ENCODE data around the gene CAMKK1. TPM values are rescaled to one million over a fixed set of nuclear protein-coding genes. Genes with fewer than 3 reads are reported as not detected.

Gene CAMKK1
- polyA plus RNA-seq, 2 of the 4 experiments (the other 2 are of a cell fraction), result 6.9 to 14.8 TPM

GRCh38 chr17:3847165-3847670 is 45.6 kb downstream of the CAMKK1 start:
- Histone ChIP-seq H3K4me3 (no peak overlapping the region), H3K27ac (no peak overlapping the region), H3K9me3 (no peaks in the 10 kb centered on the region), H3K4me1 (peaks cover 17% of the 10 kb centered on the region), H3K4me2 (no peak overlapping the region)
- no peak for ATAC-seq
- CTCF ChIA-PET, result interaction anchor here (0.7 to 11.3 kb wide), 18 partner anchors 10 to 312 kb away, joined by 3 to 224 read pairs (median 10); partner anchors contain the start of gene P2RX1
- WGBS (ENCODE audit: missing lambda C conversion rate), result 69% methylated on average over 9 of the region's 9 CpGs
- no peak for DNase-seq (ENCODE audit: low read depth in 1 of 2, low spot score in 1 of 2)
- POLR2A ChIA-PET, result no interaction called here
- TF ChIP-seq FOSB (CRISPR knock-in tag; IDR thresholded peaks at IDR 0.05), result no peak
- no peak for FAIRE-seq

GRCh38 chr17:3846437-3847164 is 46.3 kb downstream of the CAMKK1 start:
- H3K4me2 ChIP-seq, result peak overlapping the region; percentile 73
- H3K4me1 ChIP-seq, result peaks cover 17% of the 10 kb centered on the region
- no peak for ATAC-seq
- no peak for FAIRE-seq
- peak overlapping the region; percentile 93; the same call in 2 of the 3 replicates for H3K4me3 ChIP-seq
- no peak for DNase-seq (ENCODE audit: low read depth in 1 of 2, low spot score in 1 of 2)
- TF ChIP-seq CTCF (IDR thresholded peaks at IDR 0.05) (no peak), ATOH8 (CRISPR knock-in tag; IDR thresholded peaks at IDR 0.05; ENCODE audit: low read depth) (0 out of 2 replicates have a peak, but pooled peaks have one; percentile 1), PHF8 (IDR thresholded peaks at IDR 0.05; ENCODE audit: borderline replicate concordance, low read depth) (no peak), CHD4 (IDR thresholded peaks at IDR 0.05; ENCODE audit: borderline replicate concordance) (0 out of 2 replicates have a peak, but pooled peaks have one; percentile 38), JUNB (IDR thresholded peaks at IDR 0.05) (no peak), EP300 (IDR thresholded peaks at IDR 0.05) (no peak; a peak in 1 of 5 replicates), TP53 (CRISPR knock-in tag; IDR thresholded peaks at IDR 0.05) (no peak), HDAC2 (IDR thresholded peaks at IDR 0.05) (no peak), REST (IDR thresholded peaks at IDR 0.05) (no peak), SREBF2 (IDR thresholded peaks at IDR 0.05) (no peak), NR3C1 (IDR thresholded peaks at IDR 0.05) (no peak), HEYL (CRISPR knock-in tag; IDR thresholded peaks at IDR 0.05) (no peak), HMGXB4 (CRISPR knock-in tag; IDR thresholded peaks at IDR 0.05; ENCODE audit: borderline replicate concordance) (no peak), RCOR1 (IDR thresholded peaks at IDR 0.05; ENCODE audit: low read depth, low read length) (no peak)
- POLR2A ChIA-PET, result interaction anchor here (0.6 to 1.8 kb wide), 9 partner anchors 11 to 297 kb away, joined by 3 to 10 read pairs (median 4); partner anchors contain the start of genes CYB5D2 and HASPIN
- WGBS (ENCODE audit: missing lambda C conversion rate), result 40% methylated on average over 16 of the region's 17 CpGs
- H3K9me3 ChIP-seq, result no peaks in the 10 kb centered on the region
- CTCF ChIA-PET, result interaction anchor here (0.6 to 11.3 kb wide), 39 partner anchors 9 to 570 kb away, joined by 3 to 224 read pairs (median 4); partner anchors contain the start of genes HASPIN and P2RX1
- H3K27ac ChIP-seq, result peak overlapping the region; percentile 28 to 45; a peak in 2 of 6 replicates
